Activated T-helper 1 cell treated with anti-CD3 and anti-CD28 coated beads, Interleukin-2, amount 50 U/mL, for 16 hours (primary cell): ENCODE data around the gene GPC3.

ENCODE experiments used
- DNase-seq, 2 donors: peaks; one replicate each; pipeline ENCODE4 v3.0.0-alpha.2; 2020; ENCODE audit warnings: low read depth in 1 of 2, low spot score in 1 of 2

The GPC3 gene

GRCh38 chrX:133970076-133970475, 15.3 kb downstream of the GPC3 start:
- no peak for DNase-seq

- DNase-seq, result no peak
Measured at GRCh38 chrX:133969191-133969590, 16.2 kb downstream of the GPC3 start.

DNA sequence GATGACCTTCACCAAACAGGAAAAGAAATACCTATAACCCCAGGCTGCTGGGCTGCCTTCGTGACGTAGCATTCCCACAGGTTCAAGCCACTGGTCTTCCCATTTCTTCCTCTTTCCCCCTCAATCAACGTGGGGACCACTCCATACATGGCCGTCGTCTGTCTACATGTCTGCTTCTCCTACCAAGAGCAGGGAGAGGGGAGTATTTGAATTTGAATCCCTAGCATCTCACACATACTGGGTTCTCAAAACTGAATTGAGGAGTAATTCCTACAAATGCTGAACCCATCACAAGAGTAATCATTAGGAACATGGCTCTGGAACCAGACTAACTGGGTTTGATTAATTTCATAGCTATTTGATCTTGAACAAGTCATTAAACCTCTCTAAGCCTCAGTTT, 17.3 kb downstream of the GPC3 start:
- DNase-seq, result no peak

DNA sequence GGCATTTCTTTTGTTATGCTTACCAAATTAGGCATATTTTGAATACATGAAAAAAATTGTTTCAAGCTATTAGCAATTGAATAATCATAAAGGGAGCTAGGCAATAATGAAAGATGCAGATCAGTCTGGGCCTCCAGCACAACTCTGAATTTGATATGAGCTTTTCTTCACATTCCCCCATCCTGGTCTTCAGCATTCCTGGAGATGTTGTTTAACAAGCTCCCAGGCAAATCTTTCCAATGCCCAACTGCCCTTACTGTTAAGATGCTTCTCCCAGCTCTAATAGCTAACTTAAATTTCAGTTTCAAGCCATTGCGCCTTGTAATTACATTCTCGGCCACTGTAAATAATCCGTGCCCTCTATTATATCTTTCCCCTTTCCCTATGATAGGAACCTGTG, 19.2 kb downstream of the GPC3 start:
- no peak for DNase-seq

DNA sequence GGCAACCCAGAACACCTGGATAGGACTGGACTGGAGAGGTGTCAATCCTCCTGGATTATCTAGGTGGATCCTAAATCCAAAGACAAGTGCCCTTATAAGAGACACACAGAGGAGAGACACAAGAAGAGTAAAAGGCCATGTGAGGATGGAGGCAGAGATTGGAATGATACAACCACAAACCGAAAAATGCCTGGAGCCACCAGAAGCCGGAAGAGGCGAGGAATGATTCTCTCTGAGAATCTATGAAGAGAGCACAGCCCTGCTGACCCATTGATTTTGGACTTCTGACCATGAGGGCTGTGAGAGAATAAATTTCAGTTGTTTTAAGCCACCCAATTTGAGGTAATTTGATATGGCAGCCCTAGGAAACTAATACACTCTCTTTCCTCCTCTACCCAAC, 20.1 kb downstream of the GPC3 start:
- no peak for DNase-seq

DNA sequence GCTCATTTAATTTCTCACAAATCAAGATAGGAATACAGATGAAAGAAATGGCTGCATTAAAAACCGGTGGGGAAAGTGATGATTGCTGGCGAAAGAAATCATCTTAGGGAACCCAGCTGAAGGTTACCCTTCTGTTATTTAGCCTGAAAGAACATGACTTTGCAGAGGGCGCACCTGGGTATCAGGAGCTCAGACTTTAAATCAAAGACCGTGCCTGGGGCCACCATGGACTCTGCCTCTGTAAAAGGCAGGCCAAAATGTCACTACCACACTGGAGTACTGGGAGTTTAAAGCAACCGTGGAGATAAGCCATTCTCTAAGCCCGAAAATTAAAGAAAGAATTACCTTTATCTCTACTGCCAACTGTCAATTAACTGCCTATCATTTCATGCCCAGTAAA, 24.3 kb downstream of the GPC3 start:
- no peak for DNase-seq

GRCh38 chrX:133959972-133960371, 25.4 kb downstream of the GPC3 start:
- DNase-seq, result no peak

DNA sequence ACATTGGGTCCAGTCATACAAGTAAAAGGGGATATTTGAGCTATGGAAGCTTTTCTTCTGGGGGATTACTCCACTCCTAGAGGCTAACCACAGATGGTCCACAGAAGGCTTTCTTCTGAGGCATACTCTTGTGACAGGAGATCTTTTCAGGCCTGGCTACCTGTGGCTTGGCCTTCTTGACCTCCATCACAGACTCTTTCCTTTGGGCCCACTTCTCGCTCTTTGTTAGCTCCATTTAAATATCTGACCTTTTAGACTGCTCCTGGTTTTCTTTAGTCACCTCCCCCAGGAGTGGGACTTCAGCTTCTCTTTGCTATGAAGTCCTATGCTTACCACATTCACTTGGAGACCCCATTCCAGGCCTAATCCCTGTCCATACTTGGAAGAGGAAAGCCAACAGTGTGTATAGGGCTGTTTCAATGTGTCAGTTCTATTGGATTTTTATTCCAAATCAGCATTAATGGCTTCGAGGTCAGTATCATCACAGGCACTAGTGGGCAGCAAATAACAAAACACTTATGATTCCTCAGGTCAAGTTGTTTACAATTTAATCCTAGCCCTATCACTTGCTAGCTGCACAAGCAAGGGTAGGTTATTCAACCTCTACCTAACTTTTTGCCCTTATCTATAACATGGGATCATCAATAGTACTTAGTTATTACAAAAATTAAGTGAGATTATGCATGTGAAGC, 26.3 kb downstream of the GPC3 start:
- DNase-seq, result no peak

DNA sequence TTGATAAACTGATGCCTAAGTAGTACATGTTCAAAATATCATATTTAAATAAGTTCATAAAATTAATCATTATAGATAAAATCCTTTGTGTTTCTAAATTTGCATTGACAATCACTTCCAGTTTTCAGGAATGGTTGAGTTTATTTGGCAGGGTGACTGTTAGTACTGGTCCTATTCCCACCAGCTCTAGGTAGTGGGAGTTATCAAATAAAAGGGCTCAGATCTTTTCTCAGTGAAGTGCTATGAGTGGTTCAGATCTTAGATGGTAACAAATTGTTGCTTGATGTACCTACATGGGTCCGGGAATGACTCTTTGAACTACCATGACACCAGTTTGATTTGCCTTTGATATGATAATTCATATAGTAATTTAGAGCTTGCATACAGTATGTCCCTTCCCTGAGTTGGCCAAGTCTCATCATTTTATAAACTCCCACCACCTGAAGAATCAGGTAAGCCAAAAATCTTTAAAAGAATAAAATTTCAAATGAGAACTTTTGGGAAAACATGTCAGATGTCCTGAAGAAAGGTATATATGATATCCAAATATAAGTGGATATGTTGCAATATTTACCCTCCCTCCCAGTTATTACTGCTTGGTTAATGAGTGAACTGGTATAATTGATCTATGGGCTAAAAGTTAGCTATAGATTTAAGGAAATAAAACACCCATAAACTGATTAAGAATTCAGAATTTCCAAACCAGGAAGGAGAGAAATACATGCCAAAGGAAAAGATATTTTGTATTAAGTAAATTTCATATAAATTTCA, 28.6 kb downstream of the GPC3 start:
- no peak for DNase-seq

- no peak for DNase-seq
Measured at GRCh38 chrX:133953785-133954355, 31.5 kb downstream of the GPC3 start.

DNA sequence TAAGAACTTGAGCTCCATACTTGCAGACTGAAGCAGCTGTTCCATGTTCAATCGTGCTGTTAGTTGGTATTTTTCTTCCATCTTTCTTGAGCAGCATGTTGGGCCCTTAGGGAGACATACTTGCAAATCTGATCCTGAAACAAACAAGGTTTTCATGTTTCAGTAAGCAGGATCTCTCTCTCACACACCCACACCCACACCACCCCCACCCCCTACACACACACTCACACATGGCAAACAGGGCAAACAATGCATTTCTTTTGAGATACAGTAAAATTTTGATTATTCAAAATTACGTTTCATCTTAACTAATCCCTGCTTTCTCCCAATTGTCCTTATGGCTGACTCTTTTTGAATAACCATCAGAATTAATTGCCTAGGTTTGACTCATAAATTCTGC, 32.3 kb downstream of the GPC3 start:
- DNase-seq, result no peak

DNA sequence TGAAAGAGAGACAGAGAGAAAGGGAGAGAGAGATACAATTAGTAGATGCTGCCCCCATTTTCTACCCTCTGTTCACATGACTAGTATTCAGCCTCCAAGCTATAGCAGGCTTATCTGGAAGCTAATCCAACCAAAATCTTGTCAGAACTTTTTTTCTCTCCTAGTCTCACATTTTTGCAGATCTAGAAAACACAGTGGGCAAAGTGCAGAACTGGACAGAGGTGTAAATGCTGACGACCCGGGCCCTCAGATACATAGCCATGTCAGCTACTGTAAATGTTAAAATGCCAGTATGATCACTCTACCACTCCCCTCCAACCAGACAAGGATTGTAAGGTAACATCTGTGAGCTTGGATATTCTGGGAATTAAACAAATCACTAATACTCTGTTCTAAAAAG, 34.3 kb downstream of the GPC3 start:
- no peak for DNase-seq

DNA sequence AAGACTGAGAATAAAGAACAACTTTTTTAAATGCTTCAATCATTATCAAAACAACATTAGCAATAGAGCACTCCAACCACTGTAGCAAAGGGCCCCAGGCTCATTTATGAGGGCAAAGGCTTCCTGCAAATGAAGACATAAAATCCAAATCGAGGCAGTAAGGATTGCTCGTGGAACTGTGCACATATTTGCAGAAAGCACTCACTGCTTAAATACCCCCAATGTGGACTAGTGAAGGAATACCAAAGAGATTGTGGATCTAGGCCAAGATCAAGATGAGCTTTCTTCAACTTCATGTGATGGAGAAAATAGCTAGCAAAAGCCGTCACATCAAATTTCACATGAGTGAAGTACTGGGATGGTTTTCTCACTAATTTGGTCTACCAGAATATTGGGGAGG, 35.2 kb downstream of the GPC3 start:
- DNase-seq, result no peak

GRCh38 chrX:133948895-133949294, 36.5 kb downstream of the GPC3 start:
- DNase-seq, result no peak

GRCh38 chrX:133947996-133948395, 37.4 kb downstream of the GPC3 start:
- DNase-seq, result no peak

DNA sequence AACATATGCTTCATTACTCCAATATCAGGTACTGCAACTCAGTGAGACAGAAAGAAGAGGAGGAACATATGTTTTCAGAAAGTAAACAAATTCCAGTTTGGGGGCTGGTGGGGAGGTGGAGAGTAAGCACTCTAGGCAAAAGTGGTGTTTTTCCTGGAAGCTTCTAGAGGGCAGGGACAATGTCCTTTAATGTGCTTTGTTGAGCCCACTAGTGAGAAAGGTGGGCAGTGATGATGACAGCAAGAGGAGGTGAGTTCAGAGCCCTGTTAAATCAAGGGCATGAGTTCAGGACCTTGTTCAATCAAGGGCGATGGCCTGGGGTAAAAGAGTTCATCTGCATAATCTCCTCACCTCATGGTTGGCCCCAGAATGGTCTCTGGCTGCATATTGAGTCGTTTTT, 38.4 kb downstream of the GPC3 start:
- DNase-seq, result no peak

- no peak for DNase-seq
Measured at GRCh38 chrX:133943507-133943906, 41.9 kb downstream of the GPC3 start.

GRCh38 chrX:133939655-133940302, 45.6 kb downstream of the GPC3 start:
- DNase-seq, result no peak

GRCh38 chrX:133938530-133938929, 46.9 kb downstream of the GPC3 start:
- no peak for DNase-seq

DNA sequence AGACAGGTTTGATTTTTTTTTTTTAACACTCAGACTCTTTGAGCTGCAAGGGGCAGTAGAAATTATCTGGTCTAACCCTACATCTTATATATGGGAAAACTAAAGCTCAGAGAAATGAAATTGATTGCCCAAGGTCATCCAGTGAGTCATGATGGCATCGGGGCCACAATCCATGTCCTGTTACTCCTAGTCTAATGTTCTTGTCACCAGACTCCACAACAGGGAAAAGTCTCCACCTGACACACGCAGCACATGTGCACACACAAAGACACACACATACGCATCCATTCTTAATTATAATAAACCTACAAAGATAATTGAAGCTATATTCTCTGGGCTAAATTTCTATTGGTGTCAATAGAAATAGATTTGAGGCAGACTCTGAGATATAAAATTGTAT, 48.4 kb downstream of the GPC3 start:
- no peak for DNase-seq

DNA sequence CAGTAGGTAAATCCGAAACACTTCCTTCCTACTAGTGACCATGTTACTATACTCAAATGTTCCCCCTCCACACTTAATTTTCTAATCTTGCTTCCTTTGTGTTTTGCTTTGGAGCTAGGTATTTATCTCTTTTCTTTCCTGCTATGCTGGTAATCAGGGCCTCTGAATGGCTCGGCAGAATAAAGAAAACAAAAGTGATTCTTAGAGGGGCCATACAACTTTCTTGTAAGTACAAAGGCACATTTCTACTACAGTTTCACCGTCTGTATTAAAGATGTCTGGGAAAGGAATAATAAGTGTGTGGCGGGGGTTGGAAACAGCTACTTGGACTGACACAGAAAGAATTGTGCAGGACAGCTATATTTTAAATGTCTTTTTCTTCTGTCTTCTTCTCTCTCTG, 50.3 kb downstream of the GPC3 start:
- DNase-seq, result no peak

DNA sequence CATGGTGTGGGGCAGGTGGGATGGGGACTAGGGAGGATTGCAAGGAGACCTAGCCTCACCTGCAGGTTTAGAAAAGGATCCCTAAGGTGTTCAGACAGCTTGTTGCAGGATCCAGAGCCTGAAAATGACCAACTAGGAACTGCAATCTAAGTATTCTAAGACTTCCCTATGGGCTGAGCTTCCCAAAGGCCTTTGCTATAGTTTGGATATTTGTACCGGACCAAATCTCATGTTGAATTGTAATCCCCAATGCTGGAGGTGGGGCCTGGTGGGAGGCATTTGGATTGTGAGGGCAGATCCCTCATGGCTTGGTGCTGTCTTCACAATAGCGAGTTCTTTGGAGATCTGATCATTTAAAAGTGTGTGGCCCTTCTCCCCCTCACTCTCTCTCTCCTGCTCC, 52.1 kb downstream of the GPC3 start:
- no peak for DNase-seq
